Activated CD4-positive, alpha-beta T cell treated with anti-CD3 and anti-CD28 coated beads, Interleukin-2, amount 50 U/mL, for 1 hour (primary cell): ENCODE results near the gene VEPH1.

Experiments used
- DNase-seq: peaks from one replicate; pipeline ENCODE4 v3.0.0-alpha.2; 2020

VEPH1 gene

GRCh38 chr3:157297328-157297915, 205.8 kb downstream of the VEPH1 start:
- no peak for DNase-seq

- DNase-seq: no peak
Observed at GRCh38 chr3:157294953-157295352, 208.3 kb downstream of the VEPH1 start.

DNA sequence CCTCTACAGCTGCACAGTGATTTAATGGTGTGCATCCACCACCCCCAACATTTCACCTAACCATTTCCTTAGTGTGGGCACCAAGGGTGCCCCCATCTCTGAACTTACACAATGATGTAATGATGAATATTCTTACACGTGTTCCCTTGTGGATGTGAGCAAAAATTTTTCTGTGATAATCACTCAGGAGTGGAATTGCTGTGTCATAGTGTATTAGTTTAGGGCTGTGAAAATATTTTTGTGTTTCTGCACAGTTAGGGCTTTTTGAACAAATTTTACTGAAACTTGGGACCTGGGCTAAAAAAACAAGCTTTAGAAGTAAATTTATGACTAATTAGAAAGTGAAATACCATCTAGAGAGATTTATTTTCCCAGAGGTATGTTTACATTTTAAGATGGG, 208.7 kb downstream of the VEPH1 start:
- DNase-seq: no peak

- DNase-seq: no peak
Observed at GRCh38 chr3:157290766-157291165, 212.4 kb downstream of the VEPH1 start.

- no peak for DNase-seq
Observed at GRCh38 chr3:157285966-157286365, 217.2 kb downstream of the VEPH1 start.

DNA sequence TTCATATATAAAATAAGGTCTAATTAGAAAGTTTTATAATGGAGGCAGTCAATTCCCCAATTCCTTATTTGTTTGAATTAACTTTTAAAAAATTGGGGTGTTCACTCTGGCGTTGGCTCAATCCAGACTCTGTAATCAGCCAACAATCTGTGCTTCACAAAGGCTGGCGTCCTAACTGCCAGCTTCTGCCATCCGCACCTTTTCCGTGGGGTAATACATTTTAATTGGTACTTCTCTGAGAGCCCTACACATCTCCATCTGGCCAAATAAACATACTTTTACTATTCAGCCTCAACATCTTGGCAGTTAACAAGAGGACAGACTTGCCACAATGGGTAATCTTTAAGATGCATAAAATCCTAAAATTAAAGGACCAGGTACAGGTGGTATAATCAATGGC, 218.1 kb downstream of the VEPH1 start:
- no peak for DNase-seq

GRCh38 chr3:157284688-157285087, 218.5 kb downstream of the VEPH1 start:
- DNase-seq: no peak

DNA sequence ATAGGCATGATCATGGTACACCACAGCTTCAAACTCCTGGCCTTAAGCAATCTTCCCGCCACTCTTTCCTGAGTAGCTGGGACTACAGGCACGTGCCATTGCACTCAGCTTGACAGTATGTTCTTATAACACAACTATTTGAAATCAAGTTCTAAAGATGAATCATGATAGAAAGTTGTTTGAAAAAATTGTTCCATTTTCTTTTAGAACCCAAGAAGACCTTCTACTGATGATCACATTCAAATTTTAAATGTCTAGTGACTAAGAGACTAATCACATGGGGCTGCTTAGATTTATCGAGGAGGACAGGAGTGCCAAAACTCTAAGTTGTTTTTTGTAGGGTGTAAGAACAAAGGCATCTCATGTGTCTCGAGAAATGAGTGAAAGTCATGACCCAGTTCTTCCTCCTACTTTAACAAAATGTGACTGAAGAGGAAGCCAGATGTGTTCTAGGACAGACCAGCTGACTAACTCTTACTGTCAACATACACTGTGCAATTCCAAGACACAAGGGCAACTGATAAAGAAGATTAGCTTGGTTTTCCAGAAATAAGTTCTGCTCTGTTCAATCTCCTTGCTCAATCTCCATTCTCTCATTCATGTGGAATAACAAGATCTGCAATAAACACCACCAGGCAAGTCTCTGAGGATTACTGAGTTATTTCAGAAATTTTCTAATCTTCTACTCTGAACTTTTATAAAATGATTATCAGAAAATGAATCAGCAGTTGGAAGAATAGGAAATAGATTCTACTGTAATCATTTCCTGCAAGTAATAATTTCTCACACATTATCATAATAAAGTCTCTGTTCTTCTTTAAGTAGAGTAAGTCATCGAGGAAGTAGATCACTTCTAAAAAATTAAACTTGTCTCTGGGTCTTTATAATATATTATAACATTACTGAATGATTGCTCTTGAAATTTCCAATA, 220.7 kb downstream of the VEPH1 start:
- no peak for DNase-seq

DNA sequence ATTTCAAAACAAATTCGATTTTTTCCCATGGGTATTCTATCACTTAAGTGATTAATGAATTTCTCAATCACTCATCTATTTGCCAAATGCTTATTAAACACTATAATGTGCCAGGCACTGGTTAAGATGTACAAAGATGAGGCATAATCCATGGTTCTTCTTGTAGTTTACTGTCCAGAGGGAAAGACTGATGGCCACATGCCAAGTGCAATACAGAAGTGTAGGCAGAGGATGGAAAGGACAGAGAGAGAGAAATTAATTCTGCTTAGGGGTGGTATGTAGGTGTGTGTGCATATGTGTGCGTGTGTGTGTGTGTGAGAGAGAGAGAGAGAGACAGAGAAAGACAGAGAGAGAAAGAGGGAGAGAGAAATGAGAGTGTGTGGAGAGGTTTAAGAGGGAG, 222.4 kb downstream of the VEPH1 start:
- DNase-seq: no peak

- no peak for DNase-seq
Observed at GRCh38 chr3:157280354-157280753, 222.9 kb downstream of the VEPH1 start.

- DNase-seq: no peak
Observed at GRCh38 chr3:157279237-157279636, 224.0 kb downstream of the VEPH1 start.

DNA sequence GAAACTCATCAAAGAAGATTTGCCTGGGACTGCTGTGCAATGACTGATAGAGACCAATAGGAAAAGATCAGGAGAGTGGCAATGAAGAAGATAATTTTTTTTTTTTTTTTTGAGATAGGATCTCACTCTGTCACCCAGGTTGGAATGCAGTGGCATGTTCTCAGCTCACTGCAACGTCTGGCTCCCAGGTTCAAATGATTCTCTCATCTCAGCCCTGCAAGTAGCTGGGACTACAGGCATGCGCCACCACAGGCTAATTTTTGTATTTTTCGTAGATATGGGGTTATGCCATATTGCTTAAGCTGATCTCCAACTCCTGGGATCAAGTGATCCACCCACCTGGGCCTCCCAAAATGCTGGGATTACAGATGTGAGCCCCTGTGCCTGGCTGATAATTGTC, 226.4 kb downstream of the VEPH1 start:
- DNase-seq: no peak

DNA sequence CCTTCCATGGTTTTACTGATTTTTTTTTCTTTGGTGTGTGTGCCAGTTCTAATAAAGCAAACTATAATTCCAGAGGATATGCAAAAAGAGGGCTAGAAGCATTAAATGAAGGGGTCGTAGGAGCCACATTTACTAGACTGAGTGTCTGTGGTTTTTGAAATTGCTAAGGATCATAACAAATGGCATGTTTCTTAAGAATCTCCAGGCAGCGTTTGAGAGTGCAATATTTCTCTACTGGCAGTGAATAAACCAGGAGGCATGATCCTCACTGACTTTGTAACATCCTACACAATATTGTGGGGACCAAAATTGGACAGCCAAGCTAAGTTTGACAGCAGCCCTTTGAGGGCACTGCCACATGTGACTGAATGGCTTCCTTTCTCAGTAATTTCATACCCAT, 227.4 kb downstream of the VEPH1 start:
- no peak for DNase-seq

DNA sequence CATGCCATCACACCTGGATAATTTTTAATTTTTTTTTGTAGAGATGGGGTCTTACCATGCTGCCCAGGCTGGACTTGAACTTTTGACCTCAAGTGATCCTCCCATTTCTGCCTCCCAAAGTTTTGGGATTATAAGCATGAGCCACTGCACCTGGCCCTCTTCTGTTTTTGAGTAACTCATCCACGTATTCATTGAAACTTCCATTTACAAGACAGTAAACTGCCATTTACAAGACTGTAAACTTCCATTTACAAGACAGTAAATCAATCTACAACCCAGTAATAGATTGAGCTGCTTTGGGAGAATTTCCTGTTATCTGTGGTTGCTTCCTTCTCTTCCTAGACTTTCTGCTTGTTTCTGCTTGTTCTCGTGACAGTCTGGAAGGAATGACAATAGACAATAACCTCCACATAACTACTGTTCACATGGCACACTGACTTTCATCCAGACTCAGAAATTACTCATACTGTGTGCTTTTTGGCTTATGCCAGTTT, 228.5 kb downstream of the VEPH1 start:
- DNase-seq: no peak

DNA sequence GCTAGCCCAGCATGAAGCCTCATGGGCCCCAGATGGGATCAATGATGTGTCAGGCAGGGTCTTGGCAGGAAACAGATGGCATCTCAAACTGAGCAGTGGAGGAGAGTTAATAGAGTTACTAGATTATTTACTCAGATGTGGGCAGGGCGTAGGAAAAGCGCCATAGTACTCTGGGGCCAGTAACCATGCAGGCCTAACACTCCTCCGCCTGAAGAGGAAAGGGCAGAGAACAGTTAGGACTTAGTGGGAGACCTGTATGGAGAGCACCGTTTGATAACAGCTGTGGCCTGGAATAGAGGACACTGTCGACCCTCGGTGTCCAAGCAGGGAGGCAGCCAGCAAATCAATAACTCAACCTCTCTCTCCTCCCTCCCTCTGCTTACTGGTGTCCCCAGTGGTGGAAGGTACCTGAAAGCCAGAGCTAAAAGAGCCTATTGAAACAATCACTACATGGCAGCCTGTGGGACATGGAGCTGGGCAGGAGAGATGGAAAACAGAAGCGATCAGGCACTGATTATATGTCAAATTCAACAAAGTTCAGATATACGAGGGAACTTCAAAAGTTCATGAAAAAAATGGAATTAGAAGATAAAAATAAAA, 231.8 kb downstream of the VEPH1 start:
- no peak for DNase-seq

- no peak for DNase-seq
Observed at GRCh38 chr3:157268026-157268425, 235.2 kb downstream of the VEPH1 start.

DNA sequence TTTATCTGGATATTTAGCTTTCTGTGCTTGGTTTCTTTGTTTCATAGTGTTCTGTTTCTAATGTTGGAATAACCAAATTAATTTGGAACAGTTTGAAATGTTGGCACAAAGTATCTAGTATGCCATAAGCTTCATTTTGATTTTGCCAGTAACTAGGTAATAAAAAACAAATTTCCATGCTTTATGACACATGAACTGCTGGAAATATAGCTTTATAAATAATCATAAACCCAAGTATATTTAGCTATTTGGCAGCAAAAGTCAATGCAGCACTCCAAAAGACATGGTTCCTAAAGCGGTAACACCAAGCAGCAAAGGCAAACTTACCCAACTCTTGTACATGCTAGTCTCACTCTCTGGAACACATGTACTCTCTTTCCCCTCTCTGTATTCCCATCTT, 237.3 kb downstream of the VEPH1 start:
- no peak for DNase-seq

DNA sequence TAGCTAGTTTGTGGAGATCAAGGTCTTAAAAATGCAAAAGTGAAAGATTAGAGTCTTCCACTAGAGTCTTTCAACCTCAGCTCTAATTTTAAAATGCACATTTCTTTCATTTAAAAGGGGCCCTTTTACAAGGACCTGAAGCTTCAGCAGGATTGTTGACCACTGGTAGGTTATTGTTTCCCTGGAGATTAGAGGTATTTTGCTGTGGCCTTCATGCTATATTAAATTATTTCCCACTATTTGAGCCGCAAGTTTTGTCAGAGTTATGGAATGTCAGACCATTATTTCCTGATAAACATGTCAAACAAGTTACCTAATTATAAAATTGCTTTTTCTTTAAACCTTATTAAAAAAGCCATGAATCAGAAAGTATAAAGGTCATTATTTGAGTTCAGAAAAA, 240.2 kb downstream of the VEPH1 start:
- DNase-seq: no peak

DNA sequence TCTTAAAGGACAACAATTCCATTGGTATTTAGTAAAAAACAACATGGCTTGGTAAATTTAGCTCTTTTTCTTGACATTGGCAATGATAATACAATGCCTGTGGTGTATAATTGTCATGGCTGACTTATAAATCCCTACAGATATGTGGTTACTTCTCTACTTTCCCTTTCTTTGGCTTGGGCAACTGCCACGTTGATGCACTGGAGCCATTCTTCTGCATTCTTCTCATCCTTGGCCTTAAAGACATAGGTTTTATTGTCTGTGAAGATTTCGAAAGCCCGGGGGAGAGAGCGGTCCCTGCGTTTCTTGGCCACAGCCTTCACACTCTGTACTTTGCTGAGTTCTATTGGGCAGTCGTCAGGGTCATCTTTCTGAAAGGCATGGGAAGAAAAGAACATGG, 242.2 kb downstream of the VEPH1 start:
- no peak for DNase-seq

GRCh38 chr3:157259825-157260224, 243.4 kb downstream of the VEPH1 start:
- DNase-seq: no peak

DNA sequence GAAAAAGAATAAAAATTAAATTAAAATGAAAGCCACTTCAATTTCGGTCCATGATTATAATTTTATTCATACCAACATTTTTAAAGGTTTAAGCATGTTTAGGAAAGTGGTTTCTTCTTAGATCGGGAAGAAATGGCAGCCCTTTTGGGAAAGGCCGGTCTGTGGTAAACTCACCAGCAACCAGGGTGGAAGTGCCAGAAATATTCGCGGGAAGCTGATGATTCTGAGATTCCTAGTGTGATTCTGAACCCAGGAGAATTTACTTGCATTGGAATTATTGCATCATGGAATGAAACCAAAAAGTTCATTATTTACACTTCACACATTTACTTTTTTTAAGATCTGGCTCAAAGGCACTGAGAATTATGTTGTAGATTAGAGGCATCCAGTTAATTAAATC, 246.1 kb downstream of the VEPH1 start:
- DNase-seq: no peak

DNA sequence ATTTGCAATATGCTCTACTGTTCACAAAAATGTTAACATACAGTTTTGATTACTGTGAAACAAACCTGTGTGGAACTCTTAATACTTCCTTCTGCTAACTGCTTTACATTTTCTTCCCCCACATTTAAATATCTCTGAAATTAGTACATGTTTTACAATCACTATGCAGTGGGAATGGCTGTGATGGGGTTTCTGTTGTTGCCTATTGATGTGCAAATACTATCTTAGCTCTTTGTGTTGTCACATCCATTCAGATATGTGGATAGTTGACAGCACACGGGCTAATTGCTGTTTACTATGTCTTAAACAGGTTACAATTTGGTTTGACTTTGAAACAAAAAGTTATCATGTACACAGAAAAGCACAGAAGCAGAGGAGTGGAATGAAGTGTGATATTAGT, 247.4 kb downstream of the VEPH1 start:
- DNase-seq: no peak

DNA sequence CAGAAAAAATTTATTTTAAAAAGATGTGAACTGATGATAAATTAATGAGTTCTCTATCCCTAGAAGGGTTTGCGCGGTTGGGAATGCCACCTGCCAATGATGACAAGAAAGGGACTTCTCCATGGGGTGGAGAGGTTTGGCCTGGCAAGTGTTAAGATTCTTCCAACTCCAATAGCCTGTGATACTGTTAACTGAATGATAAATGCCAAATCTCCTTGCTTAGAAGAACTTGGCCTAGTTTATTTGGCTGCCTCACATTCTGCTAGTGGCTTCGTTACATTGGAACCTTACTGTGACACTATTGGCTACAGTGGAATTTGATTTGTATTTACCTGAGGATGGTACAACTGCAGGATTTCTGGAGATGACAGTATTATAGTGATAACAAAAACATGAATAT, 251.5 kb downstream of the VEPH1 start:
- no peak for DNase-seq

DNA sequence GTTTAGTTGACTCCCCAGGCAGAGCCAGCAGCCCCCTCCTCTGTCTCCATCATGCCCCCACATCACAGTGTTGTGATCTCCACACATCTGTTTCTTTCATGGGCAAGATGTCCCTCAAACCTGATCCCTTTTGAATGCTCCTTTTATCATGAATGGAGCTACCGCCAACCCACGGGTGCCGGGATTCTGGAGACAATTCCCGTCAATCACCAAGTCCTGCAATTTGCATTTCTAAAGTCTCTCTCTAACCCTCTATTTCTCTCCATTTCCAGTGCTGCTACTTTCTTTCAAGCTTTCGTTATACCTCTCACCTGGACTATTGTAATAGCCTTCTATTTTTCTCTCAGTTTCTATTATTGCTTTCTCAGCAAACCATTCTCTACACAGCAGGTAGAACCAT, 253.6 kb downstream of the VEPH1 start:
- DNase-seq: no peak
